GM13976 (cell line): ENCODE results near the gene HHATL.
A peak's percentile ranks its signal among the peaks of the same experiment; 100 is the strongest.

Source experiments
- DNase-seq: peaks from one replicate; pipeline ENCODE4 v3.0.0; 2012; ENCODE audit warnings: low spot score
- CTCF ChIP-seq: IDR thresholded peaks from 2 replicates; pipeline ENCODE4 v1.5.1; 2012; ENCODE audit warnings: borderline replicate concordance, mild to moderate bottlenecking; ENCODE audit not compliant: insufficient read depth; ENCODE audit errors: extremely low read depth, missing control alignments, control extremely low read depth
- in situ Hi-C: fragments of 300-500 bp; cut with MboI; formaldehyde crosslinking; loops from one replicate; pipeline ENCODE4 v1.12.0; 2022; ENCODE audit warnings: low sequenced_read_pairs, mixed read lengths, inconsistent platforms; ENCODE audit not compliant: unreplicated experiment

Gene HHATL

GRCh38 chr3:42698911-42699230 is 3.7 kb downstream of the HHATL start:
- in situ Hi-C loops, result no loop called here
- no peak for TF ChIP-seq CTCF
- DNase-seq, result peak; percentile 25

GRCh38 chr3:42698216-42698910 is 4.2 kb downstream of the HHATL start:
- DNase-seq, result no peak
- in situ Hi-C loops, result no loop called here
- TF ChIP-seq CTCF, result no peak

- in situ Hi-C loops, result no loop called here
- no peak for TF ChIP-seq CTCF
- no peak for DNase-seq
Measured at GRCh38 chr3:42697289-42698051, 5.1 kb downstream of the HHATL start.

- no peak for DNase-seq
- in situ Hi-C loops, result no loop called here
- TF ChIP-seq CTCF, result no peak
Measured at GRCh38 chr3:42696356-42697288, 6.0 kb downstream of the HHATL start.

- DNase-seq, result no peak
- TF ChIP-seq CTCF, result no peak
- in situ Hi-C loops, result no loop called here
Measured at GRCh38 chr3:42694366-42694765, 8.2 kb downstream of the HHATL start.

GRCh38 chr3:42693530-42693930 is 9.1 kb downstream of the HHATL start:
- in situ Hi-C loops, result no loop called here
- DNase-seq, result no peak
- TF ChIP-seq CTCF, result no peak
